Measurements from ENCODE around the gene TYSND1.
A peak's percentile ranks its signal among the peaks of the same experiment; 100 is the strongest.

TYSND1 gene

DNA sequence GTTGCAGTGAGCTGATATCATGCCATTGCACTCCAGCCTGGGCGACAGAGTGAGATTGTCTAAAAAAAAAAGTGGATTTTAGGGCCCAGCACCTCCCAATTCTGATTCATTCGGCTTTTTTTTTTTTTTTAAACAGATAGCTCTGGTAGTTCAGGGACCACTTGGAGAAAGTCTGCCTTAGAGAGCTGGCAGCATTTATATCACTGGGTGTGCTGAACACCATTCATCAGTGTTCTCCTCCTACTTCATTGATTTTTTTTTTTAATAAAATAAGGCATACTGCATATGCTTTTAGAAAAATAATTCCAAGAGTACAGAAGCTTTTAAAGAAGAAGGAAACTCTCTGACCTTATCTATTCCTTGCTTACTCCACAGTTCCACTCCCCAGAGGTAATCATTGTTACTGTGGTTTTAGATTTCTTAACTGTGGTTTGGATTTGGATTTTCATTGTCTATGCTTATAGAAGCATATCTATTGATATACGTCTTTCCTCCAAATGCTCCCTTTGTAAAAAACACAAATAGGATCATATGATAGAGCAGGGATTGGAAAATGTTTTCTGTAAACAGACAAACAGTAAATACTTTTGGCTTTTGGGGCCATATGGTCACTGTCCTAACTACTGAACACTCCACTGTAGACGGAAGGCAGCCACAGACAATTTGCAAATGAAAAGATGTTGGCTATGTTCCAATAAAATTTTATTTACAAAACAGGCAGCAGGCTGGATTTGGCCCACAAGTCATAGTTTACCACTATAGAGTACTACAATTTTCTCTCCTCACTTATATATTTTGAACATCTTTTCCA is 44.9 kb upstream of the TYSND1 start:
- no peak overlapping the region for H3K4me3 ChIP-seq (ENCODE audit: severe bottlenecking)
- H3K27me3 ChIP-seq (ENCODE audit: insufficient read depth, poor library complexity, severe bottlenecking), result no peaks in the 10 kb centered on the region

DNA sequence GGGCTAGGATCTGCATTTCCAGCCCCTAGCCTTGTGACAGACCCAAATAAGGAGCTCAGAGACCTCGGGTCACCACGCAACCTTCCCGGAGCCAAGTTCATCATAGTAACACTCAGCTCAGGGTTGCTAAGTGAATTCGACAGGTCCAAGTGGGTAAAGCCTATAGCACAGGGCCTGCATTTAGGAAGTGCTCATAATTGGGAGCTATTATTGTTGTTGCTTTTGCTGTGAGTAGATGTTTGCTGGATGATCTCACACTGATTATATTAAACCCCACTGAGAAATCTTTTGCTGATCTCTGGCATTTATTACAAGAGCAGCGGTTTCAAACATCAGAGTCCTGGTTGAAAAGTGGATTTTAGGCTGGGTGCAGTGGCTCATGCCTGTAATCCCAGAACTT is 44.1 kb upstream of the TYSND1 start:
- DNase-seq (ENCODE audit: low spot score) (no peak), ATAC-seq (ENCODE audit: low read depth) (no peak)
- Histone ChIP-seq H3K9me3 (ENCODE audit: severe bottlenecking) (no peaks in the 10 kb centered on the region), H3K4me3 (ENCODE audit: severe bottlenecking) (no peak overlapping the region), H3K36me3 (ENCODE audit: low read depth) (no peaks in the 10 kb centered on the region), H3K4me1 (ENCODE audit: insufficient read depth, poor library complexity, severe bottlenecking) (peaks cover 38% of the 10 kb centered on the region), H3K27ac (ENCODE audit: poor library complexity, severe bottlenecking) (peak overlapping the region; percentile 85), H3K27me3 (ENCODE audit: insufficient read depth, poor library complexity, severe bottlenecking) (no peaks in the 10 kb centered on the region)
- TF ChIP-seq, protein P1, sequence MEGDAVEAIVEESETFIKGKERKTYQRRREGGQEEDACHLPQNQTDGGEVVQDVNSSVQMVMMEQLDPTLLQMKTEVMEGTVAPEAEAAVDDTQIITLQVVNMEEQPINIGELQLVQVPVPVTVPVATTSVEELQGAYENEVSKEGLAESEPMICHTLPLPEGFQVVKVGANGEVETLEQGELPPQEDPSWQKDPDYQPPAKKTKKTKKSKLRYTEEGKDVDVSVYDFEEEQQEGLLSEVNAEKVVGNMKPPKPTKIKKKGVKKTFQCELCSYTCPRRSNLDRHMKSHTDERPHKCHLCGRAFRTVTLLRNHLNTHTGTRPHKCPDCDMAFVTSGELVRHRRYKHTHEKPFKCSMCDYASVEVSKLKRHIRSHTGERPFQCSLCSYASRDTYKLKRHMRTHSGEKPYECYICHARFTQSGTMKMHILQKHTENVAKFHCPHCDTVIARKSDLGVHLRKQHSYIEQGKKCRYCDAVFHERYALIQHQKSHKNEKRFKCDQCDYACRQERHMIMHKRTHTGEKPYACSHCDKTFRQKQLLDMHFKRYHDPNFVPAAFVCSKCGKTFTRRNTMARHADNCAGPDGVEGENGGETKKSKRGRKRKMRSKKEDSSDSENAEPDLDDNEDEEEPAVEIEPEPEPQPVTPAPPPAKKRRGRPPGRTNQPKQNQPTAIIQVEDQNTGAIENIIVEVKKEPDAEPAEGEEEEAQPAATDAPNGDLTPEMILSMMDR (IDR thresholded peaks at IDR 0.05; ENCODE audit: poor library complexity, severe bottlenecking), result no peak

More for the DNA sequence above, 44.9 kb upstream of the TYSND1 start:
- ATAC-seq (ENCODE audit: low read depth) (peak; percentile 5), DNase-seq (ENCODE audit: low spot score) (no peak)
- Histone ChIP-seq H3K27ac (ENCODE audit: poor library complexity, severe bottlenecking) (peak overlapping the region; percentile 85), H3K9me3 (ENCODE audit: severe bottlenecking) (no peaks in the 10 kb centered on the region), H3K36me3 (ENCODE audit: low read depth) (no peaks in the 10 kb centered on the region), H3K4me1 (ENCODE audit: insufficient read depth, poor library complexity, severe bottlenecking) (peaks cover 34% of the 10 kb centered on the region)
- TF ChIP-seq, protein P1 (IDR thresholded peaks at IDR 0.05; ENCODE audit: poor library complexity, severe bottlenecking), result no peak

DNA sequence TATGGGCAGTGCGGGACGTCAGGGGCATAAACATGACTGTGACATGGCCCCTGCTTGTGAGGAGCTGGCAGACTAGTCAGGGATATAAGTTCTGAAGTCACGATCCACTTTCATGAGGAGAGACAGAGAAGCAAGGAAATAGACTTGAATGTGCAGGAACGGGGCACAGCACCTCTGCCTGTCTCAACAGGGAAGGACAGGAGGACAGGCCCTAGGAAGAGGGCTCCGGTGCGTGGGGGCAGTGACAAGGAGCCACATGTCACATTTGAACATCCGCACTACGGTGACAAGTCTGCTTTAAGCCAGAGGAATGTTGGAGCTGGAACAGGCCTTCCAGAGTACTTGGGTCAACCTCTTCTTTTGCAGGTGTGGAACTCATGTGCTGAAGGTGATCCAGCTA is 43.6 kb upstream of the TYSND1 start:
- Histone ChIP-seq H3K27ac (ENCODE audit: poor library complexity, severe bottlenecking) (no peak overlapping the region), H3K4me1 (ENCODE audit: insufficient read depth, poor library complexity, severe bottlenecking) (peaks cover 38% of the 10 kb centered on the region), H3K4me3 (ENCODE audit: severe bottlenecking) (no peak overlapping the region), H3K9me3 (ENCODE audit: severe bottlenecking) (no peaks in the 10 kb centered on the region), H3K27me3 (ENCODE audit: insufficient read depth, poor library complexity, severe bottlenecking) (no peaks in the 10 kb centered on the region), H3K36me3 (ENCODE audit: low read depth) (no peaks in the 10 kb centered on the region)
- ATAC-seq (ENCODE audit: low read depth) (no peak), DNase-seq (ENCODE audit: low spot score) (no peak)
- TF ChIP-seq, protein P1 (IDR thresholded peaks at IDR 0.05; ENCODE audit: poor library complexity, severe bottlenecking), result no peak

DNA sequence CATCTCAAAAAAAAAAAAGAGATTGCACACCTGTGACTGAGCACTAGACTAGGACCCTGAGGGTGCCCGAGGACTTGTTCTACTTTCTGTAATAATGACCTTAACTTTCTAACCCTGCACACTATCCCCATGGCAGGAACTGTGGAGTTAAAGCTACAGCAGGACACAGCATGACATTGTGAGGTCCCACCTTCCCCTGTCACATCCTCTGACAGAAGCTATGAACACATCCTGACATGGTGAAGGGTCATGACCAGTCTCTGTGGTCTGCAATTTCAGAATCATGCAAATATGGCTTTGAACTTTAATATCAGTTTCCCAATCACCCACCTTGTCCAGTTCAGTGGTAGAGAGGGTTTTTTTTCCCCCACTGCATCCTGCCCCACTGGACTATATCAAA is 42.3 kb upstream of the TYSND1 start:
- H3K4me1 ChIP-seq (ENCODE audit: insufficient read depth, poor library complexity, severe bottlenecking), result peaks cover 32% of the 10 kb centered on the region
- no peak for DNase-seq (ENCODE audit: low spot score)
- H3K27me3 ChIP-seq (ENCODE audit: insufficient read depth, poor library complexity, severe bottlenecking), result no peaks in the 10 kb centered on the region
- no peak overlapping the region for H3K27ac ChIP-seq (ENCODE audit: poor library complexity, severe bottlenecking)
- no peak for ATAC-seq (ENCODE audit: low read depth)
- no peaks in the 10 kb centered on the region for H3K9me3 ChIP-seq (ENCODE audit: severe bottlenecking)
- H3K4me3 ChIP-seq (ENCODE audit: severe bottlenecking), result no peak overlapping the region
- no peaks in the 10 kb centered on the region for H3K36me3 ChIP-seq (ENCODE audit: low read depth)
- TF ChIP-seq, protein P1 (IDR thresholded peaks at IDR 0.05; ENCODE audit: poor library complexity, severe bottlenecking), result no peak

DNA sequence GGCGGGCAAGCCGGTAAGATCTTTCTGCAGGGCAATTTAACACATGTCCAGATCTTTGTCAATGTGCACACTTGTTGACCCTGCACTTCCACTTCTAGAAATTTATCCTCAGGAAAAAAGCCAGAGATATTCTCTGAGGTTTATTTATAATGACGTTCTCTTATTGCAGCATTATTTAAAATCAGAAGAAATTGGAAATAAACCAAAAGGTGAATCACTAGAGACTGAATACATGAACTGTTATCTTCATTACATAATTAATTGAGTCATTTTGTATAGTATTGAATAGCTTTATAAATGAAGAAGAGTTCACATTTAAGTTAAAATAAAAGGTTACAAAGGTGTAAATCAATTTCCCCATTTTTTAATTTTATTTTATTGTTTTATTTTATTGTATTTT is 40.1 kb upstream of the TYSND1 start:
- peak overlapping the region; percentile 13 for H3K27ac ChIP-seq (ENCODE audit: poor library complexity, severe bottlenecking)
- H3K4me3 ChIP-seq (ENCODE audit: severe bottlenecking), result no peak overlapping the region
- no peaks in the 10 kb centered on the region for H3K36me3 ChIP-seq (ENCODE audit: low read depth)
- DNase-seq (ENCODE audit: low spot score) (no peak), ATAC-seq (ENCODE audit: low read depth) (peak; percentile 20; the same call in 1 of the 3 replicates)
- TF ChIP-seq, protein P1 (IDR thresholded peaks at IDR 0.05; ENCODE audit: poor library complexity, severe bottlenecking), result no peak
- H3K27me3 ChIP-seq (ENCODE audit: insufficient read depth, poor library complexity, severe bottlenecking), result no peaks in the 10 kb centered on the region
- H3K4me1 ChIP-seq (ENCODE audit: insufficient read depth, poor library complexity, severe bottlenecking), result peaks cover 13% of the 10 kb centered on the region
- no peaks in the 10 kb centered on the region for H3K9me3 ChIP-seq (ENCODE audit: severe bottlenecking)
